ENCODE data around the gene SETD1B.
A peak's percentile ranks its signal among the peaks of the same experiment; 100 is the strongest.
"Not testable (repeated sequence)": the region's sequence is repeated elsewhere in the genome, so short reads cannot be mapped to it uniquely, and the experiment has no call there.

Gene SETD1B

DNA sequence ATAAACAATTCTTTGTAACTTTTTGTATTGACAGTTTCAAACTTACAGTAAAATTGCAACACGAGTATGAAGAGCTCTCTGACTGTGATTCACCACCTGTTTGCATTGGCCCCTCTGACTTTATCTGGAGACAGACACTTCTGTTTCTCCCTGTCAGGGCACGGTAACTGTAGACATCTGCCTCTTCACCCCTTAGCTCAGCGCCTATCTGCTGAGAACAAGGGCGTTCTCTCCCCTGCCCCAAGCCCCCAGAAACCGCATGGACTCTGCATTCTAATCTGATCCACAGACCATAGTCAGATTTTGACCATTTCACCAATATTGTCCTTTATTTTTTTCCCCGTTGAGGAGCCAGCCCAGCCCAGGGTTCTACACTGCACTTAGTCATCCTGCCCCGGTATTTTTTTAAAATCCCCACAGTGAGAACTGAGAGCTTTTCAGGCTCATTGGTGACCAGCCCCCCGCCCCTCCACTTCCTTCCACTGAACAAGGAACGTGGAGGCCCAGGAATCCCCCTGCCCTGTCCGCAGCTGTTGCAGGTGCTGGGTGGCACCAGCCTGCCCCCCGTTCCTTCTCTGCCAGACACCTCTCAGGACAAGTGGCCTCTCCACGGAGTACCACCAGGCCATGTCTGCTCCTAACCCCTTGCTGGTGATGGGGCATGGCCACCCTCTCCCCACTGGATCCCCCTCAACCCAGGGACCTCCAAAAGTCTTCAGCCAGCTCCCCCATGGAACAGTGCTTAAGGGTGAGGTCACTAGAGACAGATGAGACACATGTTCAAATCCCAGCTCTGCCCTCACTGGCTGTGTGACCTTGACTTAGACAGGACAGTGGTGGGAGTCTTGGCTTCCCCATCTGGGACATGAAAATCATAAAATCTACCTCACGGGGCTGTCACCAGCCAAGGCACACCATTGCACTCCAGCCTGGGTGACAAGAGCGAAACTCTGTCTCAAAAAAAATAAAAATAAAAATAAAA is 21.5 kb upstream of the SETD1B start:
- no peak overlapping the region for H3K4me3 ChIP-seq (ENCODE audit: low read length)
- H3K9ac ChIP-seq (ENCODE audit: low read length), result no peak overlapping the region
- H3K4me1 ChIP-seq (ENCODE audit: control insufficient read depth, low read depth, low read length), result peaks cover 6% of the 10 kb centered on the region
- H3K9me3 ChIP-seq (ENCODE audit: control insufficient read depth, low read depth, low read length), result no peaks in the 10 kb centered on the region
- H3K27ac ChIP-seq (ENCODE audit: low read length), result no peak overlapping the region
- H3K36me3 ChIP-seq (ENCODE audit: control insufficient read depth, low read depth, low read length), result no peaks in the 10 kb centered on the region
- no peaks in the 10 kb centered on the region for H3K27me3 ChIP-seq (ENCODE audit: control insufficient read depth, insufficient read depth, low read length)

GRCh38 chr12:121783766-121784165 is 20.0 kb upstream of the SETD1B start:
- Histone ChIP-seq H3K9ac (ENCODE audit: low read length) (no peak overlapping the region), H3K9me3 (ENCODE audit: control insufficient read depth, low read depth, low read length) (no peaks in the 10 kb centered on the region), H3K4me3 (ENCODE audit: low read length) (no peak overlapping the region), H3K27ac (ENCODE audit: low read length) (no peak overlapping the region), H3K36me3 (ENCODE audit: control insufficient read depth, low read depth, low read length) (no peaks in the 10 kb centered on the region), H3K4me1 (ENCODE audit: control insufficient read depth, low read depth, low read length) (peaks cover 6% of the 10 kb centered on the region), H3K27me3 (ENCODE audit: control insufficient read depth, insufficient read depth, low read length) (no peaks in the 10 kb centered on the region)

- Histone ChIP-seq H3K4me1 (ENCODE audit: control insufficient read depth, low read depth, low read length) (peaks cover 6% of the 10 kb centered on the region), H3K27ac (ENCODE audit: low read length) (no peak overlapping the region), H3K4me3 (ENCODE audit: low read length) (no peak overlapping the region), H3K27me3 (ENCODE audit: control insufficient read depth, insufficient read depth, low read length) (no peaks in the 10 kb centered on the region), H3K9me3 (ENCODE audit: control insufficient read depth, low read depth, low read length) (no peaks in the 10 kb centered on the region), H3K9ac (ENCODE audit: low read length) (no peak overlapping the region), H3K36me3 (ENCODE audit: control insufficient read depth, low read depth, low read length) (no peaks in the 10 kb centered on the region)
Measured at GRCh38 chr12:121784460-121784859, 19.3 kb upstream of the SETD1B start.

DNA sequence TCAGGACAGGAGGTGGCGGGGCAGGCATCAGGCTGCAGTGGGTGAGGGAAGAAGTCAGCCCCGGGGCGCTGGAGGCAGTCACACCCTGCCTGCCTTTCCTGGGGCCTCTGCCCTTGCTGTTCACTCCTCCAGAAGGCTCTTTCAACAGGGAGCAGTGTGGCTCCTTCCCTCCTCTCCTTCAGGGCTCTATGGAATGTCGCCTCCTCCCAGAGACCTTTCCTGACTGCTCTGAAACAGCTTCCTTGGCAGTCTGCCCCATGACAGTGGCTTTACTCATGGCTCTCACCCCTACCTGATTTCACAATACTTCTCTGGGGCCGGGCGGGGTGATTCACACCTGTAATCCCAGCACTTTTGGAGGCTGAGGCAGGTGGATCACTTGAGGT is 17.4 kb upstream of the SETD1B start:
- H3K9me3 ChIP-seq (ENCODE audit: control insufficient read depth, low read depth, low read length), result no peaks in the 10 kb centered on the region
- H3K36me3 ChIP-seq (ENCODE audit: control insufficient read depth, low read depth, low read length), result no peaks in the 10 kb centered on the region
- H3K4me1 ChIP-seq (ENCODE audit: control insufficient read depth, low read depth, low read length), result peaks cover 5% of the 10 kb centered on the region
- H3K9ac ChIP-seq (ENCODE audit: low read length), result no peak overlapping the region
- H3K4me3 ChIP-seq (ENCODE audit: low read length), result no peak overlapping the region
- no peak overlapping the region for H3K27ac ChIP-seq (ENCODE audit: low read length)
- H3K27me3 ChIP-seq (ENCODE audit: control insufficient read depth, insufficient read depth, low read length), result no peaks in the 10 kb centered on the region

DNA sequence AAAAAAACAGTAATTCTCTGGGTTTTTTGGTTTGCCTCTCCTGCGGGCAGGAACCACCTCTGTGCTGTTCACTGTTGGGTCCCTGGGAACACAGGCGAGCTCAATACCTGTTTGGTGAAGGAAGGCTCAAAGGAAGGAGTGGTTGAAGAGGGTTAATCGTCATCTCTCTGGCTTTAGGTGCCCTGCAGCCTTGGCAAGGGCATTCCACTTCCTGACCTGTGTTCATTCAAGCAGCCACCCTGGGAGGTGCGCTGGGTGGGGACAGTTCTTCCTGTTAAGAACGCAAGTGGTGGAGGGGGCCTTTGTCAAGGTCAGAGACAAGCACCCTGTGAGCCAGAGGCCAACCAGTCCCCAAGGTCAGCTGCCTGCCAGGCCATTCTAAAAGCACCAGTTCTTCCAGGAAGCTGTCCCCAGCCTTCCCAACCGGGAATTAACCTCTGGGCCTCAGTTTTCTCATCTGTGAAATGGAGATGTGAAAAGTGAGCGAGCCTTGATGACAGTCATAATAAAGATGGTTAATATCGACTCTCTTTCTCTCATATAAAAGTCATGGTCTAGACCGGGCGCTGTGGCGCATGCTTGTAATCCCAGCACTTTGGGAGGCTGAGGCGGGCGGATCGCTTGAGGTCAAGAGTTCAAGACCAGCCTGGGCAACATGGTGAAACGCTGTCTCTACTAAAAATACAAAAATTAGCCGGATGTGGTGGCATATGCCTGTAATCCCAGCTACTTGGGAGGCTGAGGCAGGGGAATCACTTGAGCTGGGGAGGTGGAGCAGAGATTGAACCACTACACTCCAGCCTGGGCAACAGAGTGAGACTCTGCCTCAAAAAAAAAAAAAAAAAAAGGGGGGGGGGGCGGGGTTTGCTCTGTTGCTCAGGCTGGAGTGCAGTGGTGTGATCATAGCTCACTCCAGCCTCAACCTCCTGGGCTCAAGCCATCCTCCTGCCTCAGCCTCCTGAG is 16.5 kb upstream of the SETD1B start:
- Histone ChIP-seq H3K4me3 (ENCODE audit: low read length) (no peak overlapping the region), H3K27me3 (ENCODE audit: control insufficient read depth, insufficient read depth, low read length) (no peaks in the 10 kb centered on the region), H3K4me1 (ENCODE audit: control insufficient read depth, low read depth, low read length) (no peaks in the 10 kb centered on the region), H3K27ac (ENCODE audit: low read length) (no peak overlapping the region), H3K36me3 (ENCODE audit: control insufficient read depth, low read depth, low read length) (no peaks in the 10 kb centered on the region), H3K9ac (ENCODE audit: low read length) (no peak overlapping the region), H3K9me3 (ENCODE audit: control insufficient read depth, low read depth, low read length) (no peaks in the 10 kb centered on the region)

GRCh38 chr12:121788176-121788818 is 15.5 kb upstream of the SETD1B start:
- Histone ChIP-seq H3K36me3 (ENCODE audit: control insufficient read depth, low read depth, low read length) (no peaks in the 10 kb centered on the region), H3K9ac (ENCODE audit: low read length) (no peak overlapping the region), H3K4me3 (ENCODE audit: low read length) (no peak overlapping the region), H3K27me3 (ENCODE audit: control insufficient read depth, insufficient read depth, low read length) (no peaks in the 10 kb centered on the region), H3K9me3 (ENCODE audit: control insufficient read depth, low read depth, low read length) (no peaks in the 10 kb centered on the region), H3K27ac (ENCODE audit: low read length) (no peak overlapping the region), H3K4me1 (ENCODE audit: control insufficient read depth, low read depth, low read length) (no peaks in the 10 kb centered on the region)

DNA sequence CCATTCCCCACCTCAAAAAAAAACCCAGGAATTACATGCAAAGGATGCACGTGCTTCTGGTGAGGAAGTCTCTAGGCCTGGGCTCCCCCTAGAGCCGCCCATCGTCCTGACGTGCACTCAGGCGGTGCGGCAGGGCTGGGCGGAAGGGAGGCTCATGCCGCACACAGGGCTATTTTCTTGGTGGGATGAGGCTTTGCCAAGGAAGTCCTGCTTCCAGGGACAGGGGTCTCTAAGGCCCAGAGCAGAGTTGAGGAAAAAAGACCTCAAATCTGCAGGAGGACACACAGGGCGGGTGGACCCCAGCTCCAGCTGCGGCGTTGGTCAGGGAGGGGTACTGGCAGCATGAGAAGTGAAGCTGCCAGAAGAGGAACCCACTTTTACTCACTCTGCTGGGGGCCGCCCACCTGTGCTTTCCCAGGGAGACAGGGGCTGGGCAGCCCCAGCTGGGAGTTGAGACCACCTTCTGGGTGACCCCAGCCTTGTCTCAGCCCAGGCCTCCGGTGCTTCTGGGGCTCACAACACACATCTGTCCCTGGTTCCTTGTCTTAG is 14.5 kb upstream of the SETD1B start:
- H3K9ac ChIP-seq (ENCODE audit: low read length), result no peak overlapping the region
- H3K9me3 ChIP-seq (ENCODE audit: control insufficient read depth, low read depth, low read length), result no peaks in the 10 kb centered on the region
- H3K27me3 ChIP-seq (ENCODE audit: control insufficient read depth, insufficient read depth, low read length), result no peaks in the 10 kb centered on the region
- H3K4me1 ChIP-seq (ENCODE audit: control insufficient read depth, low read depth, low read length), result peaks cover 1% of the 10 kb centered on the region
- no peak overlapping the region for H3K4me3 ChIP-seq (ENCODE audit: low read length)
- H3K27ac ChIP-seq (ENCODE audit: low read length), result no peak overlapping the region
- no peaks in the 10 kb centered on the region for H3K36me3 ChIP-seq (ENCODE audit: control insufficient read depth, low read depth, low read length)

GRCh38 chr12:121789800-121790728 is 13.7 kb upstream of the SETD1B start:
- no peaks in the 10 kb centered on the region for H3K36me3 ChIP-seq (ENCODE audit: control insufficient read depth, low read depth, low read length)
- H3K27me3 ChIP-seq (ENCODE audit: control insufficient read depth, insufficient read depth, low read length), result no peaks in the 10 kb centered on the region
- no peak overlapping the region for H3K4me3 ChIP-seq (ENCODE audit: low read length)
- peaks cover 7% of the 10 kb centered on the region for H3K4me1 ChIP-seq (ENCODE audit: control insufficient read depth, low read depth, low read length)
- no peak overlapping the region for H3K9ac ChIP-seq (ENCODE audit: low read length)
- H3K9me3 ChIP-seq (ENCODE audit: control insufficient read depth, low read depth, low read length), result no peaks in the 10 kb centered on the region
- no peak overlapping the region for H3K27ac ChIP-seq (ENCODE audit: low read length)

DNA sequence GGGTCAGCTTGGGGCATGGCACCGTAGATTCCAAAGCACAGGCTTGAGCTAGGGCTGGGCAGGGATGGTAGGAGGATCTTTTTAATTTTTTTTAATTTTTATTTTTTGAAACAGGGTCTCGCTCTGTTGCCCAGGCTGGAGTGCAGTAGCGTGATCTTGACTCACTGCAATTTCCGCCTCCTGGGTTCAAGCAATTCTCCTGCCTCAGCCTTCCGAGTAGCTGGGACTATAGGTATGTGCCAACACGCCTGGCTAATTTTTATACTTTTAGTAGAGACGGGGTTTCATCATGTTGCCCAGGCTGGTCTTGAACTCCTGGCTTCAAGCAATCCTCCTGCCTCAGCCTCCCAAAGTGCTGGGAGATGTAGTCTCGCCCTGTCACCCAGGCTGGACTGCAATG is 13.0 kb upstream of the SETD1B start:
- not testable (repeated sequence) for H3K27me3 ChIP-seq (ENCODE audit: control insufficient read depth, insufficient read depth, low read length); H3K9ac ChIP-seq (ENCODE audit: low read length); H3K9me3 ChIP-seq (ENCODE audit: control insufficient read depth, low read depth, low read length); H3K4me1 ChIP-seq (ENCODE audit: control insufficient read depth, low read depth, low read length); H3K36me3 ChIP-seq (ENCODE audit: control insufficient read depth, low read depth, low read length); H3K4me3 ChIP-seq (ENCODE audit: low read length); H3K27ac ChIP-seq (ENCODE audit: low read length)

GRCh38 chr12:121791671-121792551 is 11.9 kb upstream of the SETD1B start:
- Histone ChIP-seq H3K4me3 (ENCODE audit: low read length) (peak overlapping the region; percentile 64), H3K4me1 (ENCODE audit: control insufficient read depth, low read depth, low read length) (peaks cover 7% of the 10 kb centered on the region), H3K27me3 (ENCODE audit: control insufficient read depth, insufficient read depth, low read length) (no peaks in the 10 kb centered on the region), H3K36me3 (ENCODE audit: control insufficient read depth, low read depth, low read length) (no peaks in the 10 kb centered on the region), H3K27ac (ENCODE audit: low read length) (no peak overlapping the region), H3K9me3 (ENCODE audit: control insufficient read depth, low read depth, low read length) (no peaks in the 10 kb centered on the region), H3K9ac (ENCODE audit: low read length) (no peak overlapping the region)
